ENCODE measurements around the gene SLC39A1. TPM values are rescaled to one million over a fixed set of nuclear protein-coding genes. Genes with fewer than 3 reads are reported as not detected.

The SLC39A1 gene
- total and polyA plus RNA-seq, 2 of the 4 experiments (the other 2 are of a cell fraction), result 89.1 to 97.7 TPM

GRCh38 chr1:154000420-154000819 is 37.1 kb upstream of the SLC39A1 start:
- H3K79me1 ChIP-seq (ENCODE audit: low read depth in 1 of 2, low read length in 2 of 2), result 0 out of 4 replicates have a peak, but pooled peaks cover 0 to 4% of the 10 kb centered on the region in 2 experiments
- DNase-seq (no peak), ATAC-seq (ENCODE audit: low read depth) (no peak)
- H2AK9ac ChIP-seq (replicated peaks; ENCODE audit: low read depth, low read length, poor library complexity), result no peak overlapping the region
- BruUV-seq (replicated peaks), result no TSS peak
- intact Hi-C loops (cut with micrococcal nuclease), result no loop called here
- peaks cover 2% of the 10 kb centered on the region; the same call in 1 of the 2 replicates for H3K36me3 ChIP-seq (ENCODE audit: control insufficient read depth, insufficient read depth, low read length)
- peaks cover 5% of the 10 kb centered on the region for H3K9me1 ChIP-seq (ENCODE audit: insufficient read depth, low read length)
- H2BK5ac ChIP-seq (ENCODE audit: low read depth, low read length, poor library complexity, severe bottlenecking), result no peak overlapping the region
- no CpG with 5 or more reads among the region's 4 CpGs for WGBS, 2 experiments (ENCODE audit: extremely low coverage in 2 of 2, insufficient read length in 1 of 2)
- no peak overlapping the region for H3K9ac ChIP-seq (ENCODE audit: low read depth, low read length)
- no peak overlapping the region for H3K23ac ChIP-seq (ENCODE audit: low read depth, low read length)
- H3K27ac ChIP-seq (ENCODE audit: insufficient read depth, low read length), result no peak overlapping the region
- H2BK120ac ChIP-seq (ENCODE audit: low read depth, low read length), result no peak overlapping the region
- POLR2A ChIA-PET (ENCODE audit: unreplicated experiment), result interaction anchor here (1.3 kb wide), 1 partner anchor 10 kb away, joined by 4 read pairs; no protein-coding TSS in a partner anchor
- H3K4ac ChIP-seq (ENCODE audit: low read depth, low read length), result no peak overlapping the region; the same call in 1 of the 2 replicates
- no peak overlapping the region for H2AK5ac ChIP-seq (ENCODE audit: low read depth, low read length)
- H3K27me3 ChIP-seq (ENCODE audit: control insufficient read depth, insufficient read depth, low read length), result no peaks in the 10 kb centered on the region
- dilution Hi-C loops (cut with HindIII; ENCODE audit: low sequenced_read_pairs, unreplicated experiment), result no loop called here
- no peak overlapping the region for H3K4me2 ChIP-seq (ENCODE audit: low read depth, low read length)
- 0 out of 2 replicates have a peak, but pooled peaks cover under 1% of the 10 kb centered on the region for H4K20me1 ChIP-seq (ENCODE audit: insufficient read depth, low read length)
- no peak overlapping the region for H3K4me3 ChIP-seq (ENCODE audit: insufficient read depth, low read depth, low read length)
- CTCF ChIA-PET, result no interaction called here
- no peak overlapping the region for H3K14ac ChIP-seq (replicated peaks; ENCODE audit: low read depth, low read length)
- H3K4me1 ChIP-seq (ENCODE audit: control insufficient read depth, insufficient read depth, low read length), result peaks cover 4% of the 10 kb centered on the region
- H3K9me3 ChIP-seq (ENCODE audit: control insufficient read depth, insufficient read depth, low read length), result no peaks in the 10 kb centered on the region
- H4K8ac ChIP-seq (ENCODE audit: low read depth in 2 of 2, low read length in 2 of 2), result no peak overlapping the region
- H3K56ac ChIP-seq (ENCODE audit: extremely low read depth, insufficient read depth, low read length), result no peak overlapping the region
- H2AFZ ChIP-seq (replicated peaks; ENCODE audit: low read length, poor library complexity), result no peak overlapping the region
- no peak overlapping the region for H4K91ac ChIP-seq (ENCODE audit: insufficient read depth, low read depth, low read length)
- TF ChIP-seq SMC3 (IDR thresholded peaks at IDR 0.05; ENCODE audit: low read depth, low read length) (no peak), BHLHE40 (IDR thresholded peaks at IDR 0.05; ENCODE audit: low read depth, low read length) (no peak), USF2 (IDR thresholded peaks at IDR 0.05; ENCODE audit: low read depth, low read length) (no peak), MAZ (IDR thresholded peaks at IDR 0.05; ENCODE audit: borderline replicate concordance, low read depth, low read length) (no peak), MAFK (IDR thresholded peaks at IDR 0.05; ENCODE audit: low read depth, low read length) (no peak), RCOR1 (IDR thresholded peaks at IDR 0.05; ENCODE audit: insufficient replicate concordance, low read length) (no peak)
- in situ Hi-C loops (cut with MboI; ENCODE audit: low sequenced_read_pairs), result no loop called here
- no peak overlapping the region for H3K18ac ChIP-seq (ENCODE audit: low read depth, low read length)
- H2BK15ac ChIP-seq (ENCODE audit: low read depth, low read length), result no peak overlapping the region
- H4K5ac ChIP-seq (ENCODE audit: low read depth, low read length), result no peak overlapping the region
- no peak overlapping the region for H2BK20ac ChIP-seq (ENCODE audit: low read depth, low read length)
